HG03439 (cell line): ENCODE results near the gene SYTL3.
"Not testable (repeated sequence)": the region's sequence is repeated elsewhere in the genome, so short reads cannot be mapped to it uniquely, and the experiment has no call there.

Experiments used
- ATAC-seq: cut with Tn5 transposase; IDR thresholded peaks from one replicate; pipeline ENCODE4 v1.9.1; 2021; ENCODE audit warnings: mild to moderate bottlenecking, moderate library complexity; ENCODE audit not compliant: unreplicated experiment

Gene SYTL3

GRCh38 chr6:158686791-158687381 is 37.0 kb downstream of the SYTL3 start:
- no peak for ATAC-seq

GRCh38 chr6:158687506-158687905 is 37.7 kb downstream of the SYTL3 start:
- ATAC-seq = no peak

GRCh38 chr6:158688860-158689259 is 39.0 kb downstream of the SYTL3 start:
- no peak for ATAC-seq

- ATAC-seq = no peak
Measured at GRCh38 chr6:158694913-158695312, 45.1 kb downstream of the SYTL3 start.

GRCh38 chr6:158697811-158698210 is 48.0 kb downstream of the SYTL3 start:
- no peak for ATAC-seq

- no peak for ATAC-seq
Measured at GRCh38 chr6:158698931-158699330, 49.1 kb downstream of the SYTL3 start.

- not testable (repeated sequence) for ATAC-seq
Measured at GRCh38 chr6:158701268-158701667, 51.4 kb downstream of the SYTL3 start.

GRCh38 chr6:158703111-158703836 is 53.4 kb downstream of the SYTL3 start:
- ATAC-seq = no peak

- peak; percentile 97 for ATAC-seq
Measured at GRCh38 chr6:158703837-158704822, 54.3 kb downstream of the SYTL3 start.

GRCh38 chr6:158705386-158706126 is 55.7 kb downstream of the SYTL3 start:
- ATAC-seq = no peak

- ATAC-seq = no peak
Measured at GRCh38 chr6:158706369-158706982, 56.6 kb downstream of the SYTL3 start.

- ATAC-seq = no peak
Measured at GRCh38 chr6:158707120-158707820, 57.4 kb downstream of the SYTL3 start.

- ATAC-seq = no peak
Measured at GRCh38 chr6:158707821-158708195, 58.0 kb downstream of the SYTL3 start.

GRCh38 chr6:158708239-158708638 is 58.4 kb downstream of the SYTL3 start:
- ATAC-seq = no peak

GRCh38 chr6:158709809-158710208 is 60.0 kb downstream of the SYTL3 start:
- no peak for ATAC-seq

GRCh38 chr6:158711264-158711663 is 61.4 kb downstream of the SYTL3 start:
- no peak for ATAC-seq

GRCh38 chr6:158713469-158713868 is 63.6 kb downstream of the SYTL3 start:
- no peak for ATAC-seq

GRCh38 chr6:158714706-158715105 is 64.9 kb downstream of the SYTL3 start:
- no peak for ATAC-seq

- peak; percentile 57 for ATAC-seq
Measured at GRCh38 chr6:158715330-158716311, 65.8 kb downstream of the SYTL3 start.
